MCF 10A (cell line): ENCODE data around the gene DNAJC18. TPM values are rescaled to one million over a fixed set of nuclear protein-coding genes. Genes with fewer than 3 reads are reported as not detected.

Experiments
- BruUV-seq: library from RNA; stranded (reverse); fragments of 400-500 nt; replicated peaks from 2 replicates; lab custom pipeline; 2021; lab: Mats Ljungman, UMichigan
- CTCF ChIA-PET: fragments of 300-600 bp; sonication (Branson Sonifier 250); formaldehyde crosslinking; extraction: SDS; loops from one replicate; lab custom pipeline; 2021; ENCODE audit warnings: antibody characterized with exemption, inconsistent platforms; lab: Yijun Ruan, JAX
- POLR2A ChIA-PET: fragments of 300-600, 350-650 bp; sonication (Branson Sonifier 250); formaldehyde crosslinking; extraction: SDS; loops from one replicate; lab custom pipeline; 2020; ENCODE audit warnings: antibody characterized with exemption, inconsistent platforms; lab: Yijun Ruan, JAX
- DNase-seq: peaks from one replicate; pipeline ENCODE4 v3.0.0-alpha.2; 2018; ENCODE audit not compliant: unreplicated experiment
- H3K27ac Mint-ChIP-seq: one replicate; pipeline ENCODE4 v1.8.0; 2022; ENCODE audit warnings: mild to moderate bottlenecking, low read depth, mixed read lengths; ENCODE audit not compliant: unreplicated experiment
- H3K27me3 Mint-ChIP-seq: one replicate; pipeline ENCODE4 v1.8.0; 2022; ENCODE audit warnings: mixed read lengths; ENCODE audit not compliant: insufficient read depth, unreplicated experiment
- H3K36me3 Mint-ChIP-seq: one replicate; pipeline ENCODE4 v1.8.0; 2022; ENCODE audit warnings: mild to moderate bottlenecking, moderate library complexity, mixed read lengths; ENCODE audit not compliant: insufficient read depth, unreplicated experiment
- H3K4me1 Mint-ChIP-seq: one replicate; pipeline ENCODE4 v1.8.0; 2022; ENCODE audit warnings: mixed read lengths; ENCODE audit not compliant: insufficient read depth, unreplicated experiment
- H3K4me3 Mint-ChIP-seq: one replicate; pipeline ENCODE4 v1.8.0; 2022; ENCODE audit warnings: mild to moderate bottlenecking, moderate library complexity, mixed read lengths; ENCODE audit not compliant: unreplicated experiment
- H3K9me3 Mint-ChIP-seq: one replicate; pipeline ENCODE4 v1.8.0; 2022; ENCODE audit warnings: mixed read lengths; ENCODE audit not compliant: unreplicated experiment
- CTCF ChIP-seq: fragments of 200-600 bp; IDR thresholded peaks from one replicate; pipeline ENCODE4 v1.8.0; 2022; ENCODE audit warnings: antibody characterized with exemption, mild to moderate bottlenecking; ENCODE audit not compliant: unreplicated experiment
- intact Hi-C: fragments of 100-400 bp; cut with micrococcal nuclease; formaldehyde crosslinking; loops from 2 replicates; pipeline ENCODE4 v1.14.1; 2022
- total RNA-seq: library from RNA; stranded (reverse); gene quantifications from 2 replicates; pipeline ENCODE4 v1.2.3, GENCODE V29; 2022

DNAJC18 gene
- total RNA-seq, 1 experiment from 2014 or later, result 15.1 TPM

- CTCF ChIA-PET, result interaction anchor here (1.7 to 8.3 kb wide), 2 partner anchors 9 to 82 kb away, joined by 8 to 55 read pairs; no protein-coding TSS in a partner anchor
- no TSS peak for BruUV-seq
- POLR2A ChIA-PET, result no interaction called here
- no peaks in the 10 kb centered on the region for H3K9me3 Mint-ChIP-seq
- H3K36me3 Mint-ChIP-seq, result peaks cover 27% of the 10 kb centered on the region
- DNase-seq, result no peak
- TF ChIP-seq CTCF, result no peak
- no peaks in the 10 kb centered on the region for H3K27me3 Mint-ChIP-seq
- H3K4me1 Mint-ChIP-seq, result no peaks in the 10 kb centered on the region
- no peak overlapping the region for H3K4me3 Mint-ChIP-seq
- intact Hi-C loops, result no loop called here
- H3K27ac Mint-ChIP-seq, result no peak overlapping the region
Measured at GRCh38 chr5:139431706-139432105, 7.6 kb downstream of the DNAJC18 start.

DNA sequence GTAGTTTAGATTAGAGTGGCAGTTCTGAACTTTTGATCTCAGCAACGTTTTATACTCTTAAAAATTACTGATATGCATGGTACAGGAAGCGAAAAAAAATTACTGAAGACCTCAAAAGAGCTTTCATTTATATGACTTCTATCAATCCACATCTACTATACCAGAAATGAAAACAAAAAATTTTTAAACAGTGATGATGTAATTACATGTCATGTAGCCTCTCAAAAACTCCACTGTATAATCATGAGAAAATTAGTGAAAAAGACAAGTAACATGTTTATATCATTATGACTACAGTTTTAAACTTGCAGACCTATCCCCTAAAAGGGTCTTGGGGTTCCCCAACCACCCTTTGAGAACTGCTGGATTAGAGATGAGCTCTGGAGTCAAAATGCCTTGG lies 9.3 kb downstream of the DNAJC18 start:
- ChIA-PET POLR2A (interaction anchor here (0.6 to 1.6 kb wide), 4 partner anchors 9 to 178 kb away, joined by 3 to 5 read pairs (median 4); partner anchors contain the start of gene DNAJC18), CTCF (interaction anchor here (0.6 to 2.7 kb wide), 5 partner anchors 7 to 84 kb away, joined by 3 to 10 read pairs (median 8); partner anchors contain the start of gene STING1)
- Mint-ChIP-seq H3K27me3 (no peaks in the 10 kb centered on the region), H3K4me1 (no peaks in the 10 kb centered on the region), H3K9me3 (no peaks in the 10 kb centered on the region), H3K36me3 (peaks cover 39% of the 10 kb centered on the region), H3K4me3 (no peak overlapping the region), H3K27ac (no peak overlapping the region)
- intact Hi-C loops, result no loop called here
- TF ChIP-seq CTCF, result no peak
- BruUV-seq, result no TSS peak
- DNase-seq, result no peak

DNA sequence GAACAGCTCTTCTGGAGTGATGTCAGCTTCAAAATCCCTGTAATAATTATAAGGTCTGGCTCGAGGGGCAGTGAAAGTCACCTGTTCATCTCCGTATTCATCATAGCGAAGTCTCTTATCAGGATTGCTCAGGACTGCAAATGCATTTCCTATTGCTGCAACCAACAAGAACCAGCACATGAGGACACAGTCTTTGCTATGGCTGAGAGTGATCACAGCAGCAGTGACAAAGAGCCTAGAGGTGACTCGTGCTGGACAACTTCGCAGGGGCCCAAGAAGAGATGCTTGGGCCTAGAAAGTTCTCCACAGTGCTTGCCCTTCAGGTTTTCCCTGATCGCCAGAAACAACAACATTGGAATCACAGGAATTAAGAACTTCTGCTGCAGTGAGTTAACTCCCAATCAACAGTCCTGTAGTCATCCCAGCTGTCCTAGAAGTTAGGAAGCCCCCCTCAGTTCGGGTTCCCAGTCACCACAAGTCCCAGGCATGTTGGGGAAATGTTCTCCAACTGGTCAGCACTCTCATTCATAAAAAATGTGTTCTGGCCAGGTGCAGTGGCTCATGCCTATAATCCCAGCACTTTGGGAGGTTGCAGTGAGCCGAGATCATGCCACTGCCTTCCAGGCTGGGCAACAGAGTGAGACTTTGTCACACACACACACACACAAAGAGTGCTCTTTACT lies 13.0 kb downstream of the DNAJC18 start:
- ChIA-PET POLR2A (interaction anchor here (0.6 kb wide), 1 partner anchor 339 kb away, joined by 3 read pairs; no protein-coding TSS in a partner anchor), CTCF (interaction anchor here (11.6 kb wide), 1 partner anchor 87 kb away, joined by 434 read pairs; no protein-coding TSS in a partner anchor)
- Mint-ChIP-seq H3K27ac (no peak overlapping the region), H3K4me1 (no peaks in the 10 kb centered on the region), H3K27me3 (no peaks in the 10 kb centered on the region), H3K9me3 (no peaks in the 10 kb centered on the region), H3K4me3 (no peak overlapping the region), H3K36me3 (peaks cover 55% of the 10 kb centered on the region)
- DNase-seq, result no peak
- no peak for TF ChIP-seq CTCF
- intact Hi-C loops, result no loop called here
- no TSS peak for BruUV-seq

- DNase-seq, result no peak
- BruUV-seq, result no TSS peak
- intact Hi-C loops, result no loop called here
- no peaks in the 10 kb centered on the region for H3K27me3 Mint-ChIP-seq
- H3K27ac Mint-ChIP-seq, result no peak overlapping the region
- peaks cover 56% of the 10 kb centered on the region for H3K36me3 Mint-ChIP-seq
- H3K4me3 Mint-ChIP-seq, result no peak overlapping the region
- POLR2A ChIA-PET, result interaction anchor here (0.6 to 2.1 kb wide), 2 partner anchors 88 to 340 kb away, joined by 3 to 6 read pairs; no protein-coding TSS in a partner anchor
- CTCF ChIA-PET, result interaction anchor here (0.6 to 11.6 kb wide), 4 partner anchors 16 to 210 kb away, joined by 3 to 434 read pairs (median 70); partner anchors contain the start of gene SPATA24
- H3K9me3 Mint-ChIP-seq, result no peaks in the 10 kb centered on the region
- no peak for TF ChIP-seq CTCF
- no peaks in the 10 kb centered on the region for H3K4me1 Mint-ChIP-seq
Measured at GRCh38 chr5:139425497-139425896, 13.8 kb downstream of the DNAJC18 start.
